Measurements from ENCODE around the gene MLANA.

DNA sequence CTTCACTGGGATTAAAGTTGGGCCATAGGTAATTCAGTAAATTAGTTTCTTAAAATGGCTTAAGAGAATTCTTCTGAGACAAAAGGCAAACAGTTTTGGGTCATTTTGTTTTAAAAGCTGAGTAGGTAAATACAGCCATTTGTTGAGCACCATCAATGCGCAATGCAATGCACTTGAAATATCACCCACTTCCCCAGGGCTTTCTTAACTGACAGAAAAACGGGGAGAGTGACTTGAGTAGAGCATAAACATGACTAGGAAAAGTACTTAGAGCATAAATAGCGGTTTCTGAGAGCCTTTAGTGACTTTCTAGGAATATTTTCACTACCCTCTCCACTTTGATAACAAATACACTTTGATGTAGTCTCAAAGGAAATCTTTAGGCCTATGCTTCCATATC is 27.2 kb downstream of the MLANA start:
- no peak for TF ChIP-seq POLR2A (IDR thresholded peaks at IDR 0.05)
- TF ChIP-seq, protein P1, sequence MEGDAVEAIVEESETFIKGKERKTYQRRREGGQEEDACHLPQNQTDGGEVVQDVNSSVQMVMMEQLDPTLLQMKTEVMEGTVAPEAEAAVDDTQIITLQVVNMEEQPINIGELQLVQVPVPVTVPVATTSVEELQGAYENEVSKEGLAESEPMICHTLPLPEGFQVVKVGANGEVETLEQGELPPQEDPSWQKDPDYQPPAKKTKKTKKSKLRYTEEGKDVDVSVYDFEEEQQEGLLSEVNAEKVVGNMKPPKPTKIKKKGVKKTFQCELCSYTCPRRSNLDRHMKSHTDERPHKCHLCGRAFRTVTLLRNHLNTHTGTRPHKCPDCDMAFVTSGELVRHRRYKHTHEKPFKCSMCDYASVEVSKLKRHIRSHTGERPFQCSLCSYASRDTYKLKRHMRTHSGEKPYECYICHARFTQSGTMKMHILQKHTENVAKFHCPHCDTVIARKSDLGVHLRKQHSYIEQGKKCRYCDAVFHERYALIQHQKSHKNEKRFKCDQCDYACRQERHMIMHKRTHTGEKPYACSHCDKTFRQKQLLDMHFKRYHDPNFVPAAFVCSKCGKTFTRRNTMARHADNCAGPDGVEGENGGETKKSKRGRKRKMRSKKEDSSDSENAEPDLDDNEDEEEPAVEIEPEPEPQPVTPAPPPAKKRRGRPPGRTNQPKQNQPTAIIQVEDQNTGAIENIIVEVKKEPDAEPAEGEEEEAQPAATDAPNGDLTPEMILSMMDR (IDR thresholded peaks at IDR 0.05), result no peak
